ENCODE results near the gene RNF44. TPM values are rescaled to one million over a fixed set of nuclear protein-coding genes. Genes with fewer than 3 reads are reported as not detected.

Gene RNF44
- total RNA-seq (10 to 100 TPM; 54.6 to 56.8 TPM), polyA plus RNA-seq (4.3 TPM)

GRCh38 chr5:176536902-176537553, at the start of gene RNF44:
RNF44 (minus strand) TSS chr5:176537402; CDS start chr5:176532472, 4,930 bp downstream.
- peaks cover under 1% of the 10 kb centered on the region for H3K36me3 ChIP-seq (ENCODE audit: insufficient read depth, low read length)
- no peaks in the 10 kb centered on the region for H3K27me3 ChIP-seq (ENCODE audit: insufficient read depth, low read length, poor library complexity, severe bottlenecking)
- peak; percentile 98 to 100 (median 99) for DNase-seq
- H3K36me3 Mint-ChIP-seq: peaks cover 4 to 43% (median 6%) of the 10 kb centered on the region in 3 donors
- H3K4me1 ChIP-seq (ENCODE audit: insufficient read depth, low read length): peaks cover 76% of the 10 kb centered on the region
- peaks cover 0 to 9% of the 10 kb centered on the region in 2 donors for H3K27me3 Mint-ChIP-seq
- H3K9me3 ChIP-seq (ENCODE audit: low read length): no peaks in the 10 kb centered on the region
- peak within 1 kb of the TSS; percentile 98 to 100 (median 99) for H3K27ac Mint-ChIP-seq
- H3K9me3 Mint-ChIP-seq: no peaks in the 10 kb centered on the region
- ChIA-PET CTCF (interaction anchor here (0.8 to 5.1 kb wide), 11 partner anchors 7 to 175 kb away, joined by 3 to 33 read pairs (median 4); partner anchors contain the start of genes CLTB, FAF2 and KIAA1191), POLR2A (interaction anchor here (0.5 to 4.0 kb wide), 15 partner anchors 7 to 893 kb away, joined by 3 to 50 read pairs (median 4); partner anchors contain the start of genes ARL10, CDHR2, CLTB and FAF2)
- H3K27ac ChIP-seq (ENCODE audit: low read depth, low read length): peak within 1 kb of the TSS; percentile 100
- H3K4me1 Mint-ChIP-seq: peaks cover 67 to 76% (median 71%) of the 10 kb centered on the region in 3 donors
- peak within 1 kb of the TSS; percentile 99 for H3K4me3 ChIP-seq (ENCODE audit: low read length)
- peak within 1 kb of the TSS; percentile 98 to 100 (median 99) for H3K4me3 Mint-ChIP-seq

DNA sequence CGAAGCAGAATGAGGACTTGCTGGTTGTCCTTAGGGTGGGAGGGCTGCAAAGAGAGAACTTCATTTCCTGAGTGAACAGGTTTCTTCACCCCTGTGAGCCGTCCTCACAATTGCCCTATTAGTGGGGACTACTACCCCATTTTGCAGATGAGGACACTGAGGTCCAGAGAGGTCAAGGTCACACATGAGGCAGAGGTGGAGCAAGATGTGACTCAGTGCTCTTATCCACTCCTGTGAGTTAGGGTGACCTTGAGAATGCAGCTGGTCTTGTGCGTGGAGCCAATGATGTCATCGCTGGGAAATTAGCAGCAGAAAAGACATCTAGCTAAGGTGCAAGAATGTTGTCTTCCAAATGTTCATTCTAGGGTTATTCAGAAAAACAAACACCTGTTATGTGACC, 45.9 kb upstream of the RNF44 start:
- Mint-ChIP-seq H3K36me3 (peaks cover 0 to 6% (median 0%) of the 10 kb centered on the region in 3 donors), H3K4me3 (no peak overlapping the region), H3K4me1 (peaks cover 0 to 3% (median 1%) of the 10 kb centered on the region in 3 donors), H3K9me3 (peaks cover 0 to 18% (median 6%) of the 10 kb centered on the region in 5 donors), H3K27ac (no peak overlapping the region), H3K27me3 (no peaks in the 10 kb centered on the region)
- CTCF ChIA-PET: interaction anchor here (1.9 to 2.3 kb wide), 2 partner anchors 10 to 166 kb away, joined by 4 to 7 read pairs; partner anchors contain the start of gene CLTB
- DNase-seq: no peak
- POLR2A ChIA-PET: no interaction called here
- Histone ChIP-seq H3K4me3 (ENCODE audit: low read length) (no peak overlapping the region), H3K4me1 (ENCODE audit: insufficient read depth, low read length) (no peaks in the 10 kb centered on the region), H3K27me3 (ENCODE audit: insufficient read depth, low read length, poor library complexity, severe bottlenecking) (no peaks in the 10 kb centered on the region), H3K9me3 (ENCODE audit: low read length) (peaks cover 9% of the 10 kb centered on the region), H3K36me3 (ENCODE audit: insufficient read depth, low read length) (no peaks in the 10 kb centered on the region), H3K27ac (ENCODE audit: low read depth, low read length) (no peak overlapping the region)

GRCh38 chr5:176581361-176581760, 44.2 kb upstream of the RNF44 start:
- CTCF ChIA-PET: interaction anchor here (2.3 kb wide), 1 partner anchor 165 kb away, joined by 7 read pairs; the partner anchor contains the start of gene CLTB
- POLR2A ChIA-PET: no interaction called here
- Mint-ChIP-seq H3K4me1 (peaks cover 0 to 3% (median 1%) of the 10 kb centered on the region in 3 donors), H3K36me3 (peaks cover 0 to 6% (median 0%) of the 10 kb centered on the region in 3 donors), H3K27me3 (no peaks in the 10 kb centered on the region), H3K9me3 (peaks cover 0 to 18% (median 6%) of the 10 kb centered on the region in 5 donors), H3K4me3 (no peak overlapping the region), H3K27ac (no peak overlapping the region)
- no peaks in the 10 kb centered on the region for H3K4me1 ChIP-seq (ENCODE audit: insufficient read depth, low read length)
- H3K9me3 ChIP-seq (ENCODE audit: low read length): peaks cover 9% of the 10 kb centered on the region
- H3K4me3 ChIP-seq (ENCODE audit: low read length): no peak overlapping the region
- no peaks in the 10 kb centered on the region for H3K27me3 ChIP-seq (ENCODE audit: insufficient read depth, low read length, poor library complexity, severe bottlenecking)
- no peak overlapping the region for H3K27ac ChIP-seq (ENCODE audit: low read depth, low read length)
- no peaks in the 10 kb centered on the region for H3K36me3 ChIP-seq (ENCODE audit: insufficient read depth, low read length)
- DNase-seq: no peak

DNA sequence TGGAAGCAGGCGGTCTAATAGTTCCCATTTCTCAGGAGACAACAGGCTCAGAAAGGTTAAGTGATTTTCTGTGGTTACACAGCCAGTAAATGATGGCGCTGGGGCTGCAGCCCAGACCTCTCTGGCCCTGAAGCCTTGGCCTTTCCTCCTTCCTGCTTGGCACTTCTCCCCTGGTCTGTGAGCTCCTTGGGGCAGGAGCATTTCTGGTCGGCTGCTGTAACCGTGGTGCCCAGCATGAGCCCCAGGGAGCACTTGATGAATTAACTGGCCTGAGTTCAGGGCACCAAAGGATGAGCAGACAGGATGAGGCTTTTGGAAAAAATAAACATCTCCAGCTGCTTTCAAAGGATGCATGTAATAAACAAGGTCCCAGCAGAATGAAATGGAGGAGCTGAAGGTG, 42.1 kb upstream of the RNF44 start:
- ChIA-PET CTCF (interaction anchor here (1.3 to 10.4 kb wide), 5 partner anchors 17 to 163 kb away, joined by 4 to 67 read pairs (median 5); partner anchors contain the start of gene CLTB), POLR2A (interaction anchor here (0.6 kb wide), 1 partner anchor 986 kb away, joined by 4 read pairs; no protein-coding TSS in a partner anchor)
- no peaks in the 10 kb centered on the region for H3K4me1 ChIP-seq (ENCODE audit: insufficient read depth, low read length)
- H3K4me3 ChIP-seq (ENCODE audit: low read length): no peak overlapping the region
- H3K36me3 ChIP-seq (ENCODE audit: insufficient read depth, low read length): no peaks in the 10 kb centered on the region
- H3K27me3 ChIP-seq (ENCODE audit: insufficient read depth, low read length, poor library complexity, severe bottlenecking): no peaks in the 10 kb centered on the region
- no peaks in the 10 kb centered on the region for H3K36me3 Mint-ChIP-seq
- peaks cover 0 to 10% (median 2%) of the 10 kb centered on the region in 5 donors for H3K9me3 Mint-ChIP-seq
- no peak overlapping the region for H3K27ac Mint-ChIP-seq
- peaks cover 0 to 4% (median 1%) of the 10 kb centered on the region in 3 donors for H3K4me1 Mint-ChIP-seq
- no peak overlapping the region for H3K4me3 Mint-ChIP-seq
- H3K27me3 Mint-ChIP-seq: no peaks in the 10 kb centered on the region
- H3K27ac ChIP-seq (ENCODE audit: low read depth, low read length): no peak overlapping the region
- DNase-seq: no peak
- no peaks in the 10 kb centered on the region for H3K9me3 ChIP-seq (ENCODE audit: low read length)

GRCh38 chr5:176578391-176578808, 41.2 kb upstream of the RNF44 start:
- Histone ChIP-seq H3K36me3 (ENCODE audit: insufficient read depth, low read length) (no peaks in the 10 kb centered on the region), H3K27me3 (ENCODE audit: insufficient read depth, low read length, poor library complexity, severe bottlenecking) (no peaks in the 10 kb centered on the region), H3K4me3 (ENCODE audit: low read length) (no peak overlapping the region), H3K27ac (ENCODE audit: low read depth, low read length) (no peak overlapping the region), H3K4me1 (ENCODE audit: insufficient read depth, low read length) (no peaks in the 10 kb centered on the region), H3K9me3 (ENCODE audit: low read length) (no peaks in the 10 kb centered on the region)
- ChIA-PET CTCF (interaction anchor here (1.3 to 10.4 kb wide), 4 partner anchors 35 to 162 kb away, joined by 4 to 67 read pairs (median 5); partner anchors contain the start of gene CLTB), POLR2A (no interaction called here)
- H3K27me3 Mint-ChIP-seq: no peaks in the 10 kb centered on the region
- no peak overlapping the region for H3K27ac Mint-ChIP-seq
- H3K36me3 Mint-ChIP-seq: no peaks in the 10 kb centered on the region
- peak; percentile 5 to 73 (median 28) for DNase-seq
- H3K4me3 Mint-ChIP-seq: no peak overlapping the region
- H3K4me1 Mint-ChIP-seq: peaks cover 4 to 11% (median 5%) of the 10 kb centered on the region in 3 donors
- H3K9me3 Mint-ChIP-seq: peaks cover 0 to 1% (median 0%) of the 10 kb centered on the region in 5 donors

DNA sequence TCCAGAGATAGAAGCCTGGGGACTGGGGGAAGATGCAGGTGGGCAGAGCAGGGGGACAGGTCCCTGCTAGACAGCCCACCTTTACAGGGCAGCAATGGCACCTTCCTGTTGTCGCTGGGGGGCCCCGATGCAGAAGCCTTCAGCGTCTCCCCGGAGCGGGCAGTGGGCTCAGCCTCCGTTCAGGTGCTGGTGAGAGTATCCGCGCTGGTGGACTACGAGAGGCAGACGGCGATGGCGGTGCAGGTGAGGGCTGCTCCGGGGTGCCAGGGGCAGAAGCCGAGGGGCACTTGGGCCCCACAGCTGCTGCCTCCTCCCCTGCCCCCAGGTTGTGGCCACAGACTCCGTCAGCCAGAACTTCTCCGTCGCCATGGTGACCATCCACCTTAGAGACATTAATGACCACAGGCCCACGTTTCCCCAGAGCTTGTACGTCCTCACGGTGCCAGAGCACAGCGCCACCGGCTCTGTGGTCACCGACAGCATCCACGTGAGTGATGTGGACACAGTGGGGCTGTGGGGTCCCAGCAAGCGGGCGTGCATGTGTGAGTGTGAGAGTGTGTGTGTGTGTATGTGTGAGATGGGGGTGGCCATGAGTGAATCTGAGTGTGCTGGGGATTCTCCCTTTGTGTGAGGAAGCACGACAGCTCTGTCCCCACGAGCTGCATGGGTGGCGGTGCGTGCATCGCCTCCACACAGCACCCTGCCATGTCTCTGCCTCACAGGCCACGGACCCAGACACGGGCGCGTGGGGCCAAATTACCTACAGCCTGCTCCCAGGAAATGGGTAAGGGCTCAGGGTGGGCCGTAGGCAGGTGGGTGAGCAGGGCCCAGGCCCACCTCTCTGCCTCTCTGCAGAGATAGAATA, 40.3 kb upstream of the RNF44 start:
- Mint-ChIP-seq H3K36me3 (no peaks in the 10 kb centered on the region), H3K4me3 (no peak overlapping the region), H3K4me1 (peaks cover 4 to 11% (median 5%) of the 10 kb centered on the region in 3 donors), H3K9me3 (no peaks in the 10 kb centered on the region), H3K27me3 (no peaks in the 10 kb centered on the region), H3K27ac (no peak overlapping the region)
- Histone ChIP-seq H3K36me3 (ENCODE audit: insufficient read depth, low read length) (no peaks in the 10 kb centered on the region), H3K27me3 (ENCODE audit: insufficient read depth, low read length, poor library complexity, severe bottlenecking) (no peaks in the 10 kb centered on the region), H3K27ac (ENCODE audit: low read depth, low read length) (no peak overlapping the region), H3K9me3 (ENCODE audit: low read length) (no peaks in the 10 kb centered on the region), H3K4me1 (ENCODE audit: insufficient read depth, low read length) (no peaks in the 10 kb centered on the region), H3K4me3 (ENCODE audit: low read length) (no peak overlapping the region)
- POLR2A ChIA-PET: no interaction called here
- DNase-seq: no peak
- CTCF ChIA-PET: interaction anchor here (1.5 to 10.4 kb wide), 3 partner anchors 34 to 161 kb away, joined by 4 to 67 read pairs (median 5); partner anchors contain the start of gene CLTB

GRCh38 chr5:176575488-176576422, 38.6 kb upstream of the RNF44 start:
- Mint-ChIP-seq H3K4me3 (no peak overlapping the region), H3K27me3 (peaks cover 3 to 6% of the 10 kb centered on the region in 2 donors), H3K36me3 (no peaks in the 10 kb centered on the region), H3K9me3 (no peaks in the 10 kb centered on the region), H3K27ac (peak overlapping the region in 1 of 8 donors; percentile 85), H3K4me1 (peaks cover 4 to 11% (median 5%) of the 10 kb centered on the region in 3 donors)
- no peak for DNase-seq
- no peaks in the 10 kb centered on the region for H3K9me3 ChIP-seq (ENCODE audit: low read length)
- ChIA-PET POLR2A (no interaction called here), CTCF (interaction anchor here (1.4 to 10.4 kb wide), 3 partner anchors 39 to 159 kb away, joined by 4 to 67 read pairs (median 15); partner anchors contain the start of genes CLTB and RNF44)
- no peaks in the 10 kb centered on the region for H3K4me1 ChIP-seq (ENCODE audit: insufficient read depth, low read length)
- no peak overlapping the region for H3K27ac ChIP-seq (ENCODE audit: low read depth, low read length)
- H3K27me3 ChIP-seq (ENCODE audit: insufficient read depth, low read length, poor library complexity, severe bottlenecking): no peaks in the 10 kb centered on the region
- no peak overlapping the region for H3K4me3 ChIP-seq (ENCODE audit: low read length)
- no peaks in the 10 kb centered on the region for H3K36me3 ChIP-seq (ENCODE audit: insufficient read depth, low read length)
